DND-41 (cell line): ENCODE measurements around the gene PCED1B.

Source experiments
- CTCF ChIP-seq: IDR thresholded peaks from 2 replicates; pipeline ENCODE4 v1.5.1; 2012; ENCODE audit warnings: borderline replicate concordance, low read length, moderate library complexity, mild to moderate bottlenecking; ENCODE audit not compliant: poor library complexity, severe bottlenecking; ENCODE audit errors: extremely low read depth
- EZH2 ChIP-seq: IDR thresholded peaks from 3 replicates; pipeline ENCODE4 v1.6.1; 2012; ENCODE audit warnings: borderline replicate concordance, low read depth, mild to moderate bottlenecking, moderate library complexity, low read length, inconsistent platforms; ENCODE audit not compliant: severe bottlenecking

DNA sequence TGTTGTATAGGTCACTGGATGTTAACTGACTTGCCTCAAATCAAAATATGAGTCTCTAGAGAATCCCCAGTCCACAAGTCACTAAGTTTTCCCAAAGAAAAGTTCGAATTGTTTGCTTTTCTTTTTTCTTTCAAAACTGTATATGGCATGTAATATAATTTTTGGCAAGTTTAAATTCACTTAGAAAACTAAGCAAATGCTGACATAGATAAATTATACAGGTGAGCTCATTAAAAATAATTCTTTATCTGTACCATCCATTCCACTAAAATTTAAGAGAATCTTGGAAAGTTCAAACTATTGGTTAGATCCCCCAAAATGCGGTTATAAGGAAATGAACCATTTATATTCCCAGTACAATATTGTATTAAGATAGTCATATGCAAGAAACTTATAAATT, 145.9 kb downstream of the PCED1B start:
- TF ChIP-seq CTCF: no peak
- TF ChIP-seq EZH2: no peak
